GM21825 (cell line): ENCODE data around the gene ASPSCR1.
"Not testable (repeated sequence)": the region's sequence is repeated elsewhere in the genome, so short reads cannot be mapped to it uniquely, and the experiment has no call there.

ENCODE experiments used
- ATAC-seq: cut with Tn5 transposase; IDR thresholded peaks from one replicate; pipeline ENCODE4 v1.9.1; 2021; ENCODE audit warnings: mild to moderate bottlenecking, moderate library complexity; ENCODE audit not compliant: unreplicated experiment

The ASPSCR1 gene

GRCh38 chr17:81981511-81981910, 4.1 kb downstream of the ASPSCR1 start:
- ATAC-seq, result not testable (repeated sequence)

DNA sequence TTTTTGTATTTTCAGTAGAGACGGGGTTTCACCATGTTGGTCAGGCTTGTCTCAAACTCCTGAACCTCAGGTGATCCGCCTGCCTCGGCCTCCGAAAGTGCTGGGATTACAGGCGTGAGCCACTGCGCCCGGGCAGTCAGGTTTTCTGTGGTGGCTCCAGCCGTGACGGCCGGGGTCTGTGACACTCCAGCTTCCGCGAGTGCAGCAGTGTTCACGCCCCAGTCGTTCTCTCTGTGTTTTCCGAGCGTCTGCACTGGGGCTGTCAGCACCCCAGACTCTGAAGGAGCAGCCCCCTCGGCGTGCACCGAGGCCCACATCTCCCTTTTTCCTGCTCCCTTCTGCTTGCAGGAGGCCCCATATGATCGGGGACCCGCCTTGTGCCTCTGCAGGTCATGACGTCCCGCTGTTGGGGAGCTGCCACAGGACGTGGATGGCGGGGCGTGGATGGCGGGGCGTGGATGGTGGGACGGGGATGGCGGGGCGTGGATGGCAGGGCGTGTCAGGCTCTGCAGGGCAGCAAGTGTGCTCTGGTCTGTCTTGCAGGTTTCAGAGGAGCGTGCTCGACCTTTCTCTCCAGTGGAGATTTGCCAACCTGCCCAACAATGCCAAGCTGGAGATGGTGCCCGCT, 5.7 kb downstream of the ASPSCR1 start:
- ATAC-seq, result no peak

GRCh38 chr17:81983639-81984373, 6.4 kb downstream of the ASPSCR1 start:
- no peak for ATAC-seq

- ATAC-seq, result no peak
Observed at GRCh38 chr17:81984773-81985410, 7.5 kb downstream of the ASPSCR1 start.

- ATAC-seq, result no peak
Observed at GRCh38 chr17:81986606-81987005, 9.2 kb downstream of the ASPSCR1 start.

DNA sequence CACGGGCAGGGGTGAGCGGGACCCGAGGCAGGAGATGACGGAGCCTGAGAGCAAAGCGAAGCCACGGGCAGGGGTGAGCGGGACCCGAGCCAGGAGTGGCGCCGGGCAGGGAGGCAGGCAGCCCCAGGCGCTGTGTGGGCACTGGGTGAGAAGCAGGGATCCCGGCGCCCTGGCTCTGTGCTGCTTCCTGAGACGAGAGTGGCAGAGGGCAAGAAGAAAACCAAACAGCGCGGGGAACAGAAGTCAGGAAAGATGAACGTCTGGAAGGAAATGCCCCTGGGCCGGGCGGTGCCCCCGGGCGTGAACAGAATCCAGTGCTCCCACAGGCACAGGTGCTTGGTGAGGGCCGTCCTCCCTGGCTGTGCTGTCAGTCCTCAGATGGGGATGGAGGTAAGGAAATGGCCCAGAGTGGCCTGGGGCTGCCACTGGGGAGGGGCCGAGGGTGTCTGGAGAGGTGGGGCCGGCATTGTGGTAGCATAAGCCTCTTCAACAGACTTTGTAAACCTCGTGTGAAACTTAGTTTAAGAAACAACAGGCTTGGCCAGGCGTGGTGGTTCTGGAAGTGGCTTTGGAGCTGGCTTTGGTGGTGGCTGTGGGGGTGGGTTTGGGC, 9.8 kb downstream of the ASPSCR1 start:
- ATAC-seq, result no peak

DNA sequence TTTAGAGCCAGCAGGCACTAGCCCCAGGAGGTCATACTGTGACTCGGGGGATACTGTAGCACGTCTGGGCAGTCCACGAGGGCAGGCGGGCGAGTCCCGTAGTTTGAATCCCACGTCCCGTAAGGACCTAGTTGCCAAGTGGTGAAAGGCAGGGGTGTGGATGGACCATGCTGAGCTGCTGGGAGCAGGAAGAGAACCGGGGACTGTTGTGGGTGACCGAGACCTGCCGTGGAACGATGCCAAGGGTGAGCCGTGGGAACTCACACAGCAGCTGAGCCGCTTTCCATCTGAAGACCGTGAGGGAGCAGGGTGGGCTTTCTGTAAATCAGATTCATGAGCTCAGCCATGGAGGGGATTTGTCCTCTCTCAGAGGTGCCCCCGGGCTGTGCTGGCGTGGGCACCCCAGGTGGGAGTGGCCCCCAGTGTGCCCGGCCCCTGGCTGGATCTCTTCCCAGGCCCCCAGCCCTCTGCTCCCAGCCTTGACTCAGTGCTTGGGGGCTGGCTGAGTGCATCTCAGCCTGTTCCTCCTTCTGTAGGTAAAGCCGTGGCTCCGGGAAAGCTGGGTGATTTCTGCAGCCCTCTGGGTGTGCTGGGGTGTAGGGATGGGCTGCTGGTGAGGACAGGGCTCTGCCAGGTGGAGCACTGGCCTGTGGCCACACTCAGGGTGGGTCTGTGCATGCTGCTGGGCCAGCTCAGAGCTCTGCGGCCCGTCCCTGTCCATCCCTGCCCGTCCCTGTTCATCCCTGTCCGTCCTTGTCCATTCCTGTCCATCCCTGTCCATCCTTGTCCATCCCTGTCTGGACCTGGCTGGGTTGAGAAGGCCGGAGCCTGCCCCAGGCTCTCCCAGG, 13.6 kb downstream of the ASPSCR1 start:
- no peak for ATAC-seq

- no peak for ATAC-seq
Observed at GRCh38 chr17:81991684-81992305, 14.4 kb downstream of the ASPSCR1 start.

DNA sequence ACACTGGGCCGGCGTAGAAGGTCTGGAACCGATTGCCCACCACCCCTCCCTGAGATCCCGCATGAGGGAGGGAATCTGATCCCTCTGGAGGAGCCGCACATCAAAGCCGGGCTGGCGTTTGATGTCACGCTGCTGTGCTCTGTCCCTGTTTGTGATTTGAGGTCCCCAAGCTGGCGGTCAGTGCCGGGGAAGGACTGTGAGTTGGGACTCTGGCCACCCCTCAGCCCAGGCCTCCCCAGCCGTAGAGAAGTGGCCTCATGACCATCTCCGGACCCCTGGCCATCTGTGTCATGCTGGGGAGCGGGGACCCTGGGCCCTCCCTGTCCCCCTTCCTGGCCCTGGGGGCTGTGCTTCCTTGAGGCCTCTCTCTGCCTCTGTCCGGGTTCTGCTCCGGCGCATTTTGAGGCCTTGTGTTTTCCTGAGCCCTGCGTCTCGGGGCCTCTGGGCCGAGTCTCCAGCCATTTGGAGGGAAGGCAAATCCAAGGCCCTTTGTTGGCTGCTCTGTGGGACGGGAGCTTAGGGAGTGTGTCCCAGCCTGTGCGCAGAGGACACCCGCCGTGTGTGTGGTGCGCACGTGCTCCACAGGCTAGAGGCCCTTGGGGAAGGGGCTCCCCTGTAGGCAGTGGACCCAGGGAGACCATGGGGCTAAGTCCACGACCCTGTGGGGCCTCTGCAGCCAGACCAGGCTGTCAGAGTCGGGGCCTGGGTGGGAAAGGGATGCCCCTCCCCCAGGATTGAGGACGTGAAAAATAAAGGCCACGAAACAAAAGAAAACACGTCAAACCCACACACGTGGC, 15.1 kb downstream of the ASPSCR1 start:
- no peak for ATAC-seq

DNA sequence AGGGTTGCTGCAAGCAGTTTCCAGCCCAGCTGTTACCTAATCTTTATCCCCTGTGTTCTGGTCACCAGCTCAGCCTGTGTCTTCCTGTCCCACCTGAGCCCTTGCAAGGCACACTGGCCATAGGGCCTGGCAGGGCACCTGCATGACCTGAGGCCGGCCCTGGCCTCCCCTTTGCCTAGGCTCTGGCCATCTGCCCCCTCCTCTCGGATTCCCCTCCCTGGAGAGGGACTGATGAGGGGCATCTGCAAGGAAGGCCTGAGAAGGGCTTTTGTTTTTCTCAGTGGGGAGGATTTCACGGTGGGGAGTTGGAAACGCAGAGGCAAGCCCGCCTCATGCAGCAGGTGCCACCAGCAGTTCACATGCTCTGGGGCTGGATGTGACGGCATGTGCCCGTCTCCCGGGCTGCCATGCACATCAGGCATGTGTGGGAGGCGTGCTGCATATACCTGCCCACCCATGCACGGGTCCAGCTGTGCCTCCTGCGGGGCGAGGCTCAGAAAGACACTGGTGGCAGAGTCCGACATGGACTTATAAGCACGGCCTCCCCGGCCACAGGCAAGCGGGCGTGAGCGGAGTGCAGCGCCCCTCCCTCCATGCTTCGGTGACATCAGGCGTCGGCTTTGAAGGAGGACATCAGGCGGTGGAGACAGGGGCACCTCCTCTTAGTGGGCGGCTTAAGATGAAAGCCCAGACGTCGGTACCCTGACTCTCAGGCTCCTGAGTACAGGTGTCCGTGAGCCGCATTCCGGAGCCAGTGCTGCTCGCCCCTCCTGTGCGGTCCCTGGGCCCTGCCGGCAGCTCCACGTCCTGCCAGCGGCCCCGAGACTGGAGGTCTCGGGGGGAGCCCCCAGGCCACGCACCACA, 16.5 kb downstream of the ASPSCR1 start:
- no peak for ATAC-seq

- no peak for ATAC-seq
Observed at GRCh38 chr17:81994593-81995462, 17.4 kb downstream of the ASPSCR1 start.

DNA sequence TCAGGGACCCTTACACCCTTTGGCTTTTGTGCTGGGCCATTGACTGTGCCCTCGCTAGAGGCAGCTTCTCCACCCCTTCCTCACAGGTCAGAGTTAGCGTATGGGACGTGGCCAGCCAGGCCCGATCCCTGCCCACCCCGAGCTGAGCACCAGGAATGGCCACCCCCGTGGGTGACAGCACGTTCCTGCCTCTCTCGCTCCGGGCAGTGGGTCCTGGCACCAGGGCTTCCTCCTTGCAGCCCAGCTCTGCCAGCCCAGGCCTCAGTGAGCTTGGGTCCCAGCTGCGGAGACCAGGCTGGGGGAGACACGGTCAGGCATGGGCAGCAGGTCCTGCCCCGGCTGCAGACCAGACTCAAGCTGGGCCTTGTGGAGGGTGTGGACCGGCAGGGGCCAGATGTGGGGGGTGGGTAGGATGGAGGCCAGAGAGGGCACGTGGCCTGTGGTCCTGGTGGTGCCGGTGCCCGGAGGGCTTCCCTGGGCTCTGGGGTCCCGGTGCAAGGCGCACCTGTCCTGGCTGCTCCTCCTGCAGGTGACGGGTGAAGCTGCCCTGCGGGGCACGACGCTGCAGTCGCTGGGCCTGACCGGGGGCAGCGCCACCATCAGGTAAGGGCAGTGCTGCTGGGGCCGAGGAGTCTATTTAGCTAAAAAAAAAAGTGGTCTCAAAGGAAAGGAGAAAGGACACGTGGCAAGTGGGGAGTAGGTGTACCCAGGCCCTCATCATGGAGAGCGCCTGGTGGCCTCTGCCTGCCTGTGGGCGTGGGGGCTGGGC, 18.2 kb downstream of the ASPSCR1 start:
- ATAC-seq, result no peak

DNA sequence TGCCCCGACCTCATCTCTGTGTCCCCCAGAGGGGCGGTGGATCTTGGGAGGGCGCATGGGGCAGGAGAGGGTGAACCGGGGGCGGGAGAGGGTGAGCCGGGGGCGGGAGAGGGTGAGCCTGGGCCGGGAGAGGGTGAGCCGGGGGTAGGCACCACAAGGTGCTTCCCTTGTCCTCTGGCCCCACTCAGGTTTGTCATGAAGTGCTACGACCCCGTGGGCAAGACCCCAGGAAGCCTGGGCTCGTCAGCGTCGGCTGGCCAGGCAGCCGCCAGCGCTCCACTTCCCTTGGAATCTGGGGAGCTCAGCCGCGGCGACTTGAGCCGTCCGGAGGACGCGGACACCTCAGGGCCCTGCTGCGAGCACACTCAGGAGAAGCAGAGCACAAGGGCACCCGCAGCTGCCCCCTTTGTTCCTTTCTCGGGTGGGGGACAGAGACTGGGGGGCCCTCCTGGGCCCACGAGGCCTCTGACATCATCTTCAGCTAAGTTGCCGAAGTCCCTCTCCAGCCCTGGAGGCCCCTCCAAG, 18.9 kb downstream of the ASPSCR1 start:
- no peak for ATAC-seq

GRCh38 chr17:81996757-81997441, 19.5 kb downstream of the ASPSCR1 start:
- no peak for ATAC-seq

DNA sequence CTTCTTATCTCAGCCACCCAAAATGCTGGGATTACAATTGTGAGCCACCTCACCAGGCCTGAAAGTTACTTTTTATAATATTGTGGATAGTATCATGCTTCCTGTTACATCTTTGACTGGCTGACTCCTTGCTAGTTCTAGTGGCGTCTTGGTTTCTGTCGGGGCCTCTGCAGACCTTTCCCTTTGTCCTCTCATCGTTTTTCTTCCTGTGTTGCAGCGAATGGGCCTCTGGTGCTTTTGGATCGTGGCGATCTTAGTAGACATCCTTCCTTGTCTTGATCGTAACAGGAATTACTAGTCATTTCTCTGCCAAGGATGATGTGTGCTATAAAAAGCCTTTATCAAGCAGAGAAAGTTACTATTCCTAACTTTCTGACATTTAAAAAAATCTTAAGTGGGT, 20.8 kb downstream of the ASPSCR1 start:
- no peak for ATAC-seq
